ENCODE results near the gene MICA.
A peak's percentile ranks its signal among the peaks of the same experiment; 100 is the strongest.
"Not testable (repeated sequence)": the region's sequence is repeated elsewhere in the genome, so short reads cannot be mapped to it uniquely, and the experiment has no call there.

The MICA gene

DNA sequence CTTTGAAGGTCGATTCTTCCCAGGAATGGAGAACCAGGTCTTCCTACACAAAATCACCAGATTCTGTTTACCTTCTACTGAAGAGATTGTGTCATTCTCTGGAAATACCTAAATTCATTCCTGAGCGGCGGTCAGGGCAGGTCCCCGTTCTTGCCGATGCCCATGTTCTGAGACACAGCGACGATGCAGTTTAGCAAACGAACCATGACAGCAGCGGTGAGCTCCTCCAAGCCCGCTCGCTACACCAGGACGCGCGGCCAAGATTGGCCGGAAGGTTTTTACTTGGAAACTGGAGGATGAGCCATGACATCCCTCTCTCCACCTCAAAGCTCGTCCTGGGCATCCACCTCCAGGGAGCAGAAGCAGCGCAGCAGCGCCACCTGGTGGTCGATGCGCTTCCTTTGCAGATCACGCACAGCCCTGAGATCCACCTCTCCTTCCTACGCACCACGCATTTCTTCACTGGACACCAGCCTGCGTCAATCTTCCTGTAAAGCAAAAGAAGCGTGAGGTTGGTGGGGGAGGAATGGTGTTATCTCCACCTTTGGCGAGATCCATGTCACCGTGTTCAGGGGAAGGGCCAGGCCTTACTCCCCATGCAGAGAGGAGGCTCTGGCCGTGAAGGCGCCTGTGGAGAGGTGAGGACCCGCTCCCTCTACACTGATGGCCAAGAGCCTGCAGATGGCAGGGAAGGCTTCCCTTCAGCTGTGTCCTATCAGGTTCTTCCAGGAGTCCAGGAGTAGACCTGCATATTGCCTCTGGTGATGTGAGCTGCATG, 36.5 kb upstream of the MICA start:
- H3K4me1 Mint-ChIP-seq (ENCODE audit: low read depth): peaks cover 14% of the 10 kb centered on the region
- H3K9me3 Mint-ChIP-seq: peaks cover 4% of the 10 kb centered on the region
- peak overlapping the region; percentile 80 for H3K4me3 Mint-ChIP-seq
- peak; percentile 80 for DNase-seq (ENCODE audit: low spot score)
- no peak overlapping the region for H3K27ac Mint-ChIP-seq
- H3K27me3 Mint-ChIP-seq (ENCODE audit: low read depth): peaks cover 76% of the 10 kb centered on the region
- no peaks in the 10 kb centered on the region for H3K36me3 Mint-ChIP-seq (ENCODE audit: low read depth)

GRCh38 chr6:31368461-31368860, 34.9 kb upstream of the MICA start:
- no peak overlapping the region for H3K4me3 Mint-ChIP-seq
- H3K27ac Mint-ChIP-seq: no peak overlapping the region
- no peak for DNase-seq (ENCODE audit: low spot score)
- H3K4me1 Mint-ChIP-seq (ENCODE audit: low read depth): peaks cover 17% of the 10 kb centered on the region
- H3K27me3 Mint-ChIP-seq (ENCODE audit: low read depth): peaks cover 70% of the 10 kb centered on the region
- H3K36me3 Mint-ChIP-seq (ENCODE audit: low read depth): no peaks in the 10 kb centered on the region
- H3K9me3 Mint-ChIP-seq: peaks cover 8% of the 10 kb centered on the region

- not testable (repeated sequence) for H3K4me3 Mint-ChIP-seq; DNase-seq (ENCODE audit: low spot score); H3K4me1 Mint-ChIP-seq (ENCODE audit: low read depth); H3K9me3 Mint-ChIP-seq; H3K27ac Mint-ChIP-seq; H3K36me3 Mint-ChIP-seq (ENCODE audit: low read depth)
- H3K27me3 Mint-ChIP-seq (ENCODE audit: low read depth): peaks cover 35% of the 10 kb centered on the region
Measured at GRCh38 chr6:31374118-31374517, 29.3 kb upstream of the MICA start.

GRCh38 chr6:31375699-31376098, 27.7 kb upstream of the MICA start:
- H3K27me3 Mint-ChIP-seq (ENCODE audit: low read depth): peaks cover 28% of the 10 kb centered on the region
- peaks cover 8% of the 10 kb centered on the region for H3K9me3 Mint-ChIP-seq
- H3K36me3 Mint-ChIP-seq (ENCODE audit: low read depth): no peaks in the 10 kb centered on the region
- no peak overlapping the region for H3K4me3 Mint-ChIP-seq
- no peak for DNase-seq (ENCODE audit: low spot score)
- H3K4me1 Mint-ChIP-seq (ENCODE audit: low read depth): peaks cover 4% of the 10 kb centered on the region
- no peak overlapping the region for H3K27ac Mint-ChIP-seq

DNA sequence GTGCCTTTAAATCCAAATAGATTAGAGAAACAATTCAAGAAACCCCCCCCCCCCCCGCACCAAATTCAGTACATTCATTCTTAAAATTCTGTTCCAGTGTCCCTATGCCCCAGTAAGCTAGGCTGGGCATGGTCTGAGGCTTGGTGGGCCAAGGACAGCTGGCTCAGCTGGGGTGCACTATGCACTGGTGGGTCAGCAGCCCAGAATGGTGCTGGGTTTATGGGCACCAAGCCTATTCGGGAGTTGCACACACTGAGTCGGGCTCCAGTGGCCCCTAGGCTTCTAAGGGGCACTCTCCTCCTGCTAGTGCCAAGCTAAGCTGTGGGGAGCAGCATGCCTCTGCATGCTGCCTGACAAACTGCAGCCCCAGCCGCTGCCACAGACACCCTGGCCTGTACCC, 26.4 kb upstream of the MICA start:
- H3K27me3 Mint-ChIP-seq (ENCODE audit: low read depth): peaks cover 36% of the 10 kb centered on the region
- DNase-seq (ENCODE audit: low spot score): no peak

DNA sequence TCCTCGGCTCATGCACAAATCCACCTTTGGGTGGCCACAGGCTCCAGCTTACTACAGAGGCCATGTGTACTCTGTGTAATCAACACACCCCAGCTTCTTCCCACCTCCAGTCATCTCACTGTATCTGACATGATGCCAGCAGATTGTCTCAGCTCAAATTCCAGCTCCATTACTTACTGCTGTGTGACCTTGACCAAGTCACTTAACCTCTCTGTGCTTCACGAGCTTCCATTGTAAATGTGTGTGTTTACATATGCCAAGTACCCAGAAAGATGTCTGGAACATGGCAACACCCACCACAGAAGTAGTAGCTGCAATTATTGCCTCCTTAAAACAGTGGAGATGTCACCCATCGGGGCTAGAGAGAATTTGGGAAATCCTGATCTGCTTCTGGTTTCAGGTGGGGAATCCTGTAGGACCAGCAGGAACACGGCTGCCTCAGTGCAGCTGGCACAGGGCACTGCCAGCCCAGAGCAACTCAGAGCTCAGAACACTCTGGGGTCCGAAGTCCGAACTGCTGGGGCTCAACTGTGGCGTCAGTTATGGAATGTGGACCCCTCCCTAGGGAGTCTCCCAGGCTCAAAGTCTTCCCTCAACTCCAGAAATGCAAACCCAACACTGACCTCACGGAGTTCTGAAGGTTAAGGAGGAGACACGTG, 25.2 kb upstream of the MICA start:
- H3K36me3 Mint-ChIP-seq (ENCODE audit: low read depth): no peaks in the 10 kb centered on the region
- no peak overlapping the region for H3K4me3 Mint-ChIP-seq
- H3K4me1 Mint-ChIP-seq (ENCODE audit: low read depth): no peaks in the 10 kb centered on the region
- H3K27me3 Mint-ChIP-seq (ENCODE audit: low read depth): peaks cover 35% of the 10 kb centered on the region
- no peaks in the 10 kb centered on the region for H3K9me3 Mint-ChIP-seq
- DNase-seq (ENCODE audit: low spot score): no peak
- no peak overlapping the region for H3K27ac Mint-ChIP-seq

More for the DNA sequence above, 26.4 kb upstream of the MICA start:
- Mint-ChIP-seq H3K27ac (no peak overlapping the region), H3K4me3 (no peak overlapping the region), H3K9me3 (peaks cover 4% of the 10 kb centered on the region), H3K36me3 (ENCODE audit: low read depth) (no peaks in the 10 kb centered on the region), H3K4me1 (ENCODE audit: low read depth) (peaks cover 2% of the 10 kb centered on the region)

DNA sequence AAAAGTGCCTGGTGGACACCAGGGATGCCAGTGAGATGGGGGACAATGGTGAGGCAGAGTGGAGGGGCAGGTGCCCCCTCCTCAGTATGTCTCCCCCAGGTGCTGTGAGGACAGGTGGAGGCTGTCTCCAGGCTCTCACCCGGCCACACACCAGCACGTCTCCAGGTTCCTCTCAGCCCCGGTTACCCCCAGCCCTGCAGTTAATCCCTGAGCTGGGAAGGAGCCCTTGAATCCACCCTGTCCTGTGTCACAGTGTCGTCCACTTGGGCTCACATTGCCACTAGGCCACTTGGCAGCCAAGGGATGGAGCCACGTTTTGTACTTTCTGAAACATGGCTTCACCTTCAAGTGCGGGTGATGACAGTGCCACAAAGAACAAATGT, 24.7 kb upstream of the MICA start:
- Mint-ChIP-seq H3K27me3 (ENCODE audit: low read depth) (peaks cover 35% of the 10 kb centered on the region), H3K36me3 (ENCODE audit: low read depth) (no peaks in the 10 kb centered on the region), H3K27ac (no peak overlapping the region), H3K9me3 (no peaks in the 10 kb centered on the region), H3K4me3 (no peak overlapping the region), H3K4me1 (ENCODE audit: low read depth) (no peaks in the 10 kb centered on the region)
- no peak for DNase-seq (ENCODE audit: low spot score)

DNA sequence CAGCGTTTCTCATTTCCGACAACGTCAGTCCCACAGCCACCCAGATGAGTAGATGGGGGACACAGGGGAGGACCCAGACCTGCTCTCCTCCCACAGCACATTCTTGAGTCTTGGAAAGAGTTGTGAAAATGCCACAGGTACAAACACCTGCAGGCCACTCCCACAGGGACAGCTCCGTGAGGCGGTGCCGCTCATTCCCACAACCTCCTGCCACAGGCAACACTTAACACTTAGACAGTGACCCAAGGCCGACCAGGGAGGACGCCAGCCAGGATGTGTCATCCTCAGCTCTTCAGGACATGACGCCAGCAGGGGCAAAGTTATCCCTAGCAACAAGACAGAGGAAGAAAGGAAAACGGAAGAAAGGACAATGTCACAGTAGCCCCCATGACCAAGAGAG, 23.5 kb upstream of the MICA start:
- Mint-ChIP-seq H3K4me1 (ENCODE audit: low read depth) (no peaks in the 10 kb centered on the region), H3K9me3 (no peaks in the 10 kb centered on the region), H3K36me3 (ENCODE audit: low read depth) (no peaks in the 10 kb centered on the region), H3K4me3 (no peak overlapping the region), H3K27me3 (ENCODE audit: low read depth) (peaks cover 35% of the 10 kb centered on the region), H3K27ac (no peak overlapping the region)
- DNase-seq (ENCODE audit: low spot score): no peak

DNA sequence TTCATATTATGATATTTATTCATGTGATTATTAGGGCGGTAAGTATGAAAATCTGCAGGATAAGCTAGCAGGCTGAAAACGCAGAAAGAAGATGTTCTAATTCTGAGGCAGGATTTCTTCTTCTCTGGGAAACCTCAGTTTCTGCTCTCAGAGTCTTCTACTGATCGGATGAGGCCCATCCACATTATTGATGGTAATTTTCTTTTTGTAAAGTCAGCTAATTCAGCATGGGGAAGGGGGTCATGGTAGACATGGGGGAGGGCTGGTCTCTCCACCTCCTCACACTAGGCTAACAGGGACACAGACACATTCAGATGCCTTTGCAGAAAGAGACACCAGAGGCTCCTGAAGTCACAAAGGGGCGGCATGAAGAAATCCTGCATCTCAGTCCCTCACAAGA, 21.7 kb upstream of the MICA start:
- H3K36me3 Mint-ChIP-seq (ENCODE audit: low read depth): no peaks in the 10 kb centered on the region

DNA sequence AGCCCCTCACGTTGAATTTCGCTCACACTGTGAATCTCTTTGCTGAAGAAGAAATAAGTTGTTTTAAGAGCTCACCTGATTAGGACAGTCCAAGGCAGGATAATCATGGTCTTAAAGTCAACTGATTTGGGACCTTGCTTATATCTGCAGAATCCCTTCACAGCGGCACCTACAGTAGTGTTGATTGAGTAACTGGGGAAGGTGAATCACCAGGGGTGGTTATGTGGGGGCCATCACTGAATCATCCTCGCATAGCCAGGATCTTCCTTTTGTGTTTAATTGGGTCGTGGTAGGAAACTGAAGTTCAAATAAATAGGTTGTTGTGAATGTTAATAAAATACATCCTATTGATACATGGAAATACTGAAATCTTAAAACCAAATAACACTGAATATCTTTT, 20.2 kb upstream of the MICA start:
- peaks cover 35% of the 10 kb centered on the region for H3K27me3 Mint-ChIP-seq (ENCODE audit: low read depth)
- no peak for DNase-seq (ENCODE audit: low spot score)
- no peaks in the 10 kb centered on the region for H3K36me3 Mint-ChIP-seq (ENCODE audit: low read depth)
- no peak overlapping the region for H3K27ac Mint-ChIP-seq
- no peaks in the 10 kb centered on the region for H3K4me1 Mint-ChIP-seq (ENCODE audit: low read depth)
- no peaks in the 10 kb centered on the region for H3K9me3 Mint-ChIP-seq
- H3K4me3 Mint-ChIP-seq: no peak overlapping the region

More for the DNA sequence above, 21.7 kb upstream of the MICA start:
- H3K9me3 Mint-ChIP-seq: no peaks in the 10 kb centered on the region
- no peak overlapping the region for H3K4me3 Mint-ChIP-seq
- peaks cover 37% of the 10 kb centered on the region for H3K27me3 Mint-ChIP-seq (ENCODE audit: low read depth)
- no peaks in the 10 kb centered on the region for H3K4me1 Mint-ChIP-seq (ENCODE audit: low read depth)
- DNase-seq (ENCODE audit: low spot score): no peak
- no peak overlapping the region for H3K27ac Mint-ChIP-seq

- no peak overlapping the region for H3K4me3 Mint-ChIP-seq
- DNase-seq (ENCODE audit: low spot score): no peak
- no peak overlapping the region for H3K27ac Mint-ChIP-seq
- H3K9me3 Mint-ChIP-seq: no peaks in the 10 kb centered on the region
- H3K4me1 Mint-ChIP-seq (ENCODE audit: low read depth): peaks cover 1% of the 10 kb centered on the region
- H3K36me3 Mint-ChIP-seq (ENCODE audit: low read depth): no peaks in the 10 kb centered on the region
- peaks cover 26% of the 10 kb centered on the region for H3K27me3 Mint-ChIP-seq (ENCODE audit: low read depth)
Measured at GRCh38 chr6:31385041-31385440, 18.4 kb upstream of the MICA start.

DNA sequence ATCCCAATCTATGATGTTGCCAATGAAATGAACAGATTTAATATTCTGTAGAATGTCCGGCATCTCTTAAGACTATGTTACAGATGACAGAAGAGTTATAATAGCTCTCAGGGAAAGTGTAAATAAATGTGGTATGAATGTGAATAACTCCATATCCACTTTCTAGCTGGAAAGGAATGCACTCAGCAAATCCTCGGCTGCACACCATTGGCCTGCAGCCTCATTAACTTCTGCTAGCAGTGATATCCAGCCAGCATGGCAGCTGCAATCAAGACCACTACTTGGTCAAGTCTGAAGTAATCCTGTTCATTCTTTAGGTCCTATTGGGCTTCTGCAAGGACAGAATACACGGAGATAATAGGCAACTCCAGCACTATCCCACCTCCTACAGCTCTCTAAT, 17.3 kb upstream of the MICA start:
- no peak overlapping the region for H3K4me3 Mint-ChIP-seq
- no peak for DNase-seq (ENCODE audit: low spot score)

DNA sequence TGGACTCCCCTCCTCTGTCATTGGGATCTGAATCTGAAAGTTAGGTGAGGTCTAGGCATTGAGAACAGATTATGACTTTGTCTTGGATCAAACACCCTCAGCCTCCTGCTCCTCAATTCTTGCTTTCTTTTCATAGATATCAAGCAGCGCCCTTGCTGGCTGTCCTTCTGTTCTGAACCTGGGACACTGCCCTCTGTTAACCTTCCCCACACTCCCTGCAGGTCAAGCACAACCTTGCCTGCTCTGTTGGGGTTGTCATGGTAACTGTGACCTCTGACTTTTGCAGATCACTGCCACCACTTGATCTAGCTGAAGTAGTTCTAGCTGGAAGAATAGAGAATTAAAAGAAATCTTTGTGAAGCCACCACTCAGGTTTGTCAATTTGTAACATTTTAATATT, 16.4 kb upstream of the MICA start:
- Mint-ChIP-seq H3K4me1 (ENCODE audit: low read depth) (peaks cover 6% of the 10 kb centered on the region), H3K4me3 (no peak overlapping the region), H3K27ac (no peak overlapping the region), H3K27me3 (ENCODE audit: low read depth) (peaks cover 12% of the 10 kb centered on the region), H3K9me3 (no peaks in the 10 kb centered on the region), H3K36me3 (ENCODE audit: low read depth) (no peaks in the 10 kb centered on the region)
- DNase-seq (ENCODE audit: low spot score): no peak

More for the DNA sequence above, 17.3 kb upstream of the MICA start:
- Mint-ChIP-seq H3K36me3 (ENCODE audit: low read depth) (no peaks in the 10 kb centered on the region), H3K27ac (no peak overlapping the region), H3K4me1 (ENCODE audit: low read depth) (peaks cover 6% of the 10 kb centered on the region), H3K9me3 (no peaks in the 10 kb centered on the region), H3K27me3 (ENCODE audit: low read depth) (peaks cover 19% of the 10 kb centered on the region)

DNA sequence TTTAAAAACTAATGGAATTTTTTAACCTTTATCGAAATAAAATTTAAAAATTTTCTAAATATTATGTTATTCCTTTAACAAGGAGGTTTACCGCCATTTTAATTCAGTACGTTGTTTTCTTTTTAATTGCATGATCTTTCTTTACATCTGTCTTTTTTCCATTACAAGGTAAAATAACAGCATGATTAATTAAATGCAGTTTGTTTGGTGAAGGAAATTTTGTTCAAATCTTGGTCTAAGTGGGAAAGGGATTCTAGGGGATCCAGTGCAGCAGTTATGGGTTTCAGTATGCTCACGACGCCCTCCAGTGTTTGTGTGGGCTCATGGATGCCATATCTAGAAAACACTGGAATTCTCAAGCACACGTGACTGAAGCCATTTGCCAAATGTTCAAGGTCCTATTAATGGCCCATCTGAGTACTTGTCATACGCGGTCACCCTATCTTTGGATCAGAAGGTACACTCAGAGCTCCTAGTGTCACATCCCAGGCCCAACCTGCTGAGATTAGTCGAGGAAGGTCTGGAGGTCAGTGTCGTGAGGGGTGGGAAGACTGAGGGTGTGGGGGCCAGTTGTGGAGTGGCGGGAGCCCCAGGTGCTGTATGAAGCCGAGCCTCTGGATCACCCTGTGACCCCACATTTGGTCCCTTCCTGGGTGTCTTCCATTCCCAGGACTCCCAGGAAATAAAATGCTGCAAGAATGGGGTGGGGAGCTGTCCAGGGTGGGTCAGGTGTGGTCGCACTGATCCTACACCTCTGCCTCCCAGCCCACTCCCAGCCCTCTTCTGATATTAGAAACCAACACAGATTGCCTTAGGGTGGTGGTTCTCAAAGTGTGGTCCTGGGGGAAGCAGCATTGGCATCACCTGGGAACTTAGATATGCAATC, 14.2 kb upstream of the MICA start:
- not testable (repeated sequence) for H3K9me3 Mint-ChIP-seq; DNase-seq (ENCODE audit: low spot score); H3K4me3 Mint-ChIP-seq

More for the DNA sequence above, 14.2 kb upstream of the MICA start:
- H3K4me1 Mint-ChIP-seq (ENCODE audit: low read depth); H3K36me3 Mint-ChIP-seq (ENCODE audit: low read depth); H3K27ac Mint-ChIP-seq; H3K27me3 Mint-ChIP-seq (ENCODE audit: low read depth): not testable (repeated sequence)

Measured in T-helper 2 cell treated with Interferon-gamma antibody and Interleukin-4, amounts not matched to agents 5 μg/mL and 100 μg/mL, for 36 hours (primary cell).